Measurements from ENCODE around the gene HPN. TPM values are rescaled to one million over a fixed set of nuclear protein-coding genes. Genes with fewer than 3 reads are reported as not detected.
A peak's percentile ranks its signal among the peaks of the same experiment; 100 is the strongest.

The HPN gene
- total RNA-seq, 1 experiment from 2014 or later: 10.6 TPM

- Histone ChIP-seq H3K4me2 (ENCODE audit: insufficient read depth, insufficient read length, low read length) (no peak overlapping the region), H3K9ac (ENCODE audit: extremely low read depth, insufficient read length, low read length) (no peak overlapping the region), H4K8ac (replicated peaks; ENCODE audit: insufficient read length, low read depth, low read length) (no peak overlapping the region), H3K79me1 (ENCODE audit: insufficient read depth, low read depth, low read length, poor library complexity, severe bottlenecking) (peaks cover 8% of the 10 kb centered on the region), H4K20me1 (ENCODE audit: control insufficient read depth, insufficient read depth, insufficient read length) (peaks cover 2% of the 10 kb centered on the region), H2AK5ac (ENCODE audit: insufficient read length, low read length) (no peak overlapping the region), H2AFZ (ENCODE audit: low read length) (no peak overlapping the region), H3K4me1 (ENCODE audit: insufficient read depth, low read length) (no peaks in the 10 kb centered on the region), H4K5ac (ENCODE audit: insufficient read length, low read depth, low read length) (no peak overlapping the region), H2BK15ac (ENCODE audit: low read depth, low read length) (no peak overlapping the region), H2BK120ac (ENCODE audit: low read depth, low read length, poor library complexity, severe bottlenecking) (no peak overlapping the region), H3K18ac (ENCODE audit: insufficient read length, low read depth, low read length) (no peak overlapping the region), H3K9me3 (ENCODE audit: control insufficient read depth, low read depth, low read length) (no peaks in the 10 kb centered on the region), H2BK12ac (ENCODE audit: insufficient read length, low read depth, low read length) (no peak overlapping the region), H2BK20ac (ENCODE audit: low read depth, low read length, poor library complexity, severe bottlenecking) (no peak overlapping the region), H3K4ac (ENCODE audit: low read depth, low read length) (no peak overlapping the region), H3K27ac (ENCODE audit: insufficient read length, low read depth, low read length) (no peak overlapping the region), H3K23me2 (ENCODE audit: insufficient read length, low read depth, low read length, poor library complexity, severe bottlenecking) (no peaks in the 10 kb centered on the region), H3K27me3 (ENCODE audit: insufficient read depth, low read length) (no peaks in the 10 kb centered on the region), H3K14ac (ENCODE audit: insufficient read depth, low read length) (no peak overlapping the region; the same call in 1 of the 2 replicates), H3K79me2 (ENCODE audit: insufficient read depth, low read length) (peaks cover 7% of the 10 kb centered on the region; the same call in 1 of the 2 replicates), H2BK5ac (ENCODE audit: insufficient read length, low read length) (no peak overlapping the region), H3K23ac (ENCODE audit: insufficient read length, low read depth, low read length) (no peak overlapping the region), H4K91ac (ENCODE audit: insufficient read length, low read depth, low read length) (no peak overlapping the region), H3K56ac (ENCODE audit: insufficient read length, low read depth, low read length) (no peak overlapping the region), H3T11ph (ENCODE audit: low read length) (no peak overlapping the region)
- no CpG with 5 or more reads among the region's 13 CpGs for WGBS (ENCODE audit: extremely low coverage, insufficient read length, low lambda C conversion rate)
- H3K27ac Mint-ChIP-seq: peak overlapping the region in 2 of 3 experiments; percentile 62 to 67; a peak in 3 of 7 replicates
- no peaks in the 10 kb centered on the region for H3K9me3 Mint-ChIP-seq
- no peak overlapping the region for H3K4me3 Mint-ChIP-seq
- no peak for DNase-seq
- no peaks in the 10 kb centered on the region for H3K27me3 Mint-ChIP-seq (ENCODE audit: low read depth)
- peaks cover 70 to 87% (median 84%) of the 10 kb centered on the region in 3 experiments for H3K36me3 Mint-ChIP-seq (ENCODE audit: insufficient read depth in 1 of 3, low read depth in 3 of 3)
- TF ChIP-seq CTCF (conservative IDR thresholded peaks at IDR 0.05): no peak
- 0 out of 4 replicates have a peak, but pooled peaks cover 0 to 6% of the 10 kb centered on the region in 2 experiments for H3K4me1 Mint-ChIP-seq
Measured at GRCh38 chr19:35011091-35011689, 30.3 kb upstream of the HPN start.

Measured in H9 (cell line).